CD8-positive, alpha-beta memory T cell (primary cell): ENCODE data around the gene PSMB8. TPM values are rescaled to one million over a fixed set of nuclear protein-coding genes. Genes with fewer than 3 reads are reported as not detected.
"Not testable (repeated sequence)": the region's sequence is repeated elsewhere in the genome, so short reads cannot be mapped to it uniquely, and the experiment has no call there.

ENCODE experiments used
- CTCF ChIA-PET: fragments of 350-600 bp; sonication (Branson Sonifier 250); formaldehyde crosslinking; loops from one replicate; lab custom pipeline; 2021; ENCODE audit warnings: antibody characterized with exemption; lab: Charles Lee
- POLR2A ChIA-PET: fragments of 350-600 bp; sonication (Branson Sonifier 250); formaldehyde crosslinking; loops from one replicate; lab custom pipeline; 2021; ENCODE audit warnings: antibody characterized with exemption; lab: Charles Lee
- DNase-seq, 5 donors: peaks; one replicate each; pipeline versions ENCODE4 v3.0.0 to v3.0.0-alpha.2; 2020 to 2022; ENCODE audit warnings: mixed read lengths in 1 of 5
- H3K27ac ChIP-seq: one replicate; pipeline ENCODE4 v1.7.0; 2013; ENCODE audit warnings: low read depth, mild to moderate bottlenecking, low read length, moderate library complexity
- H3K27me3 ChIP-seq: 2 replicates; pipeline ENCODE4 v1.7.0; 2013; ENCODE audit warnings: low read length, mild to moderate bottlenecking; ENCODE audit not compliant: insufficient read depth, poor library complexity, severe bottlenecking
- H3K36me3 ChIP-seq: 2 replicates; pipeline ENCODE4 v1.7.0; 2013; ENCODE audit warnings: mild to moderate bottlenecking, low read length, moderate library complexity; ENCODE audit not compliant: insufficient read depth
- H3K4me1 ChIP-seq: 2 replicates; pipeline ENCODE4 v1.7.0; 2013; ENCODE audit warnings: mild to moderate bottlenecking, low read length, moderate library complexity; ENCODE audit not compliant: insufficient read depth
- H3K4me3 ChIP-seq: 2 replicates; pipeline ENCODE4 v1.7.0; 2013; ENCODE audit warnings: mild to moderate bottlenecking, low read length
- H3K9me3 ChIP-seq: 2 replicates; pipeline ENCODE4 v1.7.0; 2013; ENCODE audit warnings: mild to moderate bottlenecking, low read length
- H3K27ac Mint-ChIP-seq, 8 donors: one replicate each; pipeline ENCODE4 v1.8.0; 2020 to 2021; ENCODE audit warnings: mixed read lengths in 8 of 8, mild to moderate bottlenecking in 6 of 8, inconsistent platforms in 3 of 8, moderate library complexity in 3 of 8
- H3K27me3 Mint-ChIP-seq, 2 donors: one replicate each; pipeline ENCODE4 v1.8.0; 2020 to 2021; ENCODE audit warnings: mixed read lengths in 2 of 2, mild to moderate bottlenecking in 1 of 2, moderate library complexity in 1 of 2
- H3K36me3 Mint-ChIP-seq, 3 donors: one replicate each; pipeline ENCODE4 v1.8.0; 2020 to 2021; ENCODE audit warnings: mixed read lengths in 3 of 3, inconsistent platforms in 1 of 3, mild to moderate bottlenecking in 1 of 3
- H3K4me1 Mint-ChIP-seq, 3 donors: one replicate each; pipeline ENCODE4 v1.8.0; 2020 to 2021; ENCODE audit warnings: mixed read lengths in 3 of 3, inconsistent platforms in 1 of 3, mild to moderate bottlenecking in 1 of 3
- H3K4me3 Mint-ChIP-seq, 7 donors: one replicate each; pipeline ENCODE4 v1.8.0; 2020 to 2021; ENCODE audit warnings: mixed read lengths in 7 of 7, mild to moderate bottlenecking in 6 of 7, moderate library complexity in 4 of 7, inconsistent platforms in 2 of 7
- H3K9me3 Mint-ChIP-seq, 5 donors: one replicate each; pipeline ENCODE4 v1.8.0; 2020 to 2022; ENCODE audit warnings: mixed read lengths in 5 of 5, mild to moderate bottlenecking in 3 of 5, moderate library complexity in 2 of 5, inconsistent platforms in 1 of 5
- polyA plus RNA-seq: library from polyadenylated mRNA; unstranded; fragments of 300-500 nt; fragmentation: Illumina TruSeq; gene quantifications from one replicate; pipeline ENCODE4 v1.2.3, GENCODE V29; 2021
- total RNA-seq, 2 experiments: library from RNA; stranded (reverse); gene quantifications; one replicate each; pipeline ENCODE4 v1.2.3, GENCODE V29; 2021

PSMB8 gene
- total and polyA plus RNA-seq, 3 experiments from 2014 or later: 311 to 422 (median 326) TPM

DNA sequence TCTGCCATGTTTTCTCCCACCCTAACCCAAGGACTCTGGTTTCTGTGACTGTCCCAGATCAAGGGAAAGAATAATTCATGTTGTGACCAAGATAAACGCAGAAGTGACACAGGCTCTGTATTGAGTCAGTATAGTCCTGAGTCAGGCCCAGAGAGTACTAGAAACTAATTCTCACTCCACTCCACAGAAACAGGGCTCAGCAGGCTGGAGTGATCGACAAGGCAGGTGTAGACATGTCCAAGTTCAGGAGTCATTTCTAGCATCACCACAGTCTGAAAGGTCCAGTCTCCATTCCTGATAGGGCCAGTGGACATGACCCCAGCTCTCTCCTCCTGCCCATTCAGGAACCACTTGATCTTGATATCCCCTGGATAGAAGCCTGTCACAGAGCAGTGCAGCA lies 29.7 kb downstream of the PSMB8 start:
- H3K27ac ChIP-seq: no peak overlapping the region
- no peaks in the 10 kb centered on the region for H3K9me3 ChIP-seq
- H3K4me3 ChIP-seq: no peak overlapping the region
- Mint-ChIP-seq H3K9me3 (no peaks in the 10 kb centered on the region), H3K4me3 (no peak overlapping the region), H3K27ac (no peak overlapping the region), H3K27me3 (peaks cover 0 to 7% of the 10 kb centered on the region in 2 donors), H3K4me1 (peaks cover 0 to 5% (median 0%) of the 10 kb centered on the region in 3 donors), H3K36me3 (peaks cover 0 to 6% (median 0%) of the 10 kb centered on the region in 3 donors)
- H3K36me3 ChIP-seq: no peaks in the 10 kb centered on the region
- DNase-seq: no peak
- POLR2A ChIA-PET: no interaction called here
- no peaks in the 10 kb centered on the region for H3K27me3 ChIP-seq
- H3K4me1 ChIP-seq: no peaks in the 10 kb centered on the region
- CTCF ChIA-PET: interaction anchor here (1.2 to 1.4 kb wide), 2 partner anchors 16 to 170 kb away, joined by 3 to 5 read pairs; no protein-coding TSS in a partner anchor

DNA sequence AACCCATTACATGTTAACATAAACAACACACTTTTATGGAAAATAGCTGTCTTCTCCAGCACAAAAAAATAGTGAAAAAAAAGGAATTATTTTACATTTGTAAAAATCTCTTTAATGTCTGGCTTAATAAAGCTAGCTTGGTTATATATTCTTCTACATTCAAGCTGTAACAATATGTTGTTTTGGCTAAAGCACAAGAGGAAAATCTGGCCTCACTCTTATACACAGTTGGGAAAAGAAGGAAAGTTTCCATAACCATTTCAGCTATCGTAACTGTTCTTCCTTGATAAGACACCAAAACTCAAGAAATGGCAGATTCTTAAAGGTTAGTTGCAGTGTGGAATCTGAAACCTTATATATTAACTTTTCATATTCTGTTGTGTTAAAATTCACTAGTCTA lies 34.7 kb downstream of the PSMB8 start:
- DNase-seq: no peak
- H3K27me3 ChIP-seq: no peaks in the 10 kb centered on the region
- H3K4me1 Mint-ChIP-seq: no peaks in the 10 kb centered on the region
- no peak overlapping the region for H3K4me3 Mint-ChIP-seq
- H3K9me3 ChIP-seq: no peaks in the 10 kb centered on the region
- no peak overlapping the region for H3K27ac ChIP-seq
- H3K27ac Mint-ChIP-seq: no peak overlapping the region
- H3K4me1 ChIP-seq: no peaks in the 10 kb centered on the region
- ChIA-PET POLR2A (no interaction called here), CTCF (interaction anchor here (0.7 kb wide), 1 partner anchor 396 kb away, joined by 3 read pairs; no protein-coding TSS in a partner anchor)
- H3K9me3 Mint-ChIP-seq: no peaks in the 10 kb centered on the region
- H3K36me3 Mint-ChIP-seq: peaks cover 0 to 6% (median 5%) of the 10 kb centered on the region in 3 donors
- no peaks in the 10 kb centered on the region for H3K36me3 ChIP-seq
- H3K4me3 ChIP-seq: no peak overlapping the region
- peaks cover 16 to 43% of the 10 kb centered on the region in 2 donors for H3K27me3 Mint-ChIP-seq

- CTCF ChIA-PET: no interaction called here
- H3K4me3 ChIP-seq: no peak overlapping the region
- Mint-ChIP-seq H3K4me3 (no peak overlapping the region), H3K36me3 (peaks cover 0 to 5% (median 0%) of the 10 kb centered on the region in 3 donors), H3K27me3 (peaks cover 25 to 59% of the 10 kb centered on the region in 2 donors), H3K27ac (no peak overlapping the region), H3K4me1 (no peaks in the 10 kb centered on the region), H3K9me3 (no peaks in the 10 kb centered on the region)
- no peaks in the 10 kb centered on the region for H3K36me3 ChIP-seq
- DNase-seq: no peak
- no peaks in the 10 kb centered on the region for H3K9me3 ChIP-seq
- H3K4me1 ChIP-seq: no peaks in the 10 kb centered on the region
- no peak overlapping the region for H3K27ac ChIP-seq
- POLR2A ChIA-PET: no interaction called here
- no peaks in the 10 kb centered on the region for H3K27me3 ChIP-seq
These were observed 36.7 kb downstream of the PSMB8 start for GRCh38 chr6:32807020-32807580.

DNA sequence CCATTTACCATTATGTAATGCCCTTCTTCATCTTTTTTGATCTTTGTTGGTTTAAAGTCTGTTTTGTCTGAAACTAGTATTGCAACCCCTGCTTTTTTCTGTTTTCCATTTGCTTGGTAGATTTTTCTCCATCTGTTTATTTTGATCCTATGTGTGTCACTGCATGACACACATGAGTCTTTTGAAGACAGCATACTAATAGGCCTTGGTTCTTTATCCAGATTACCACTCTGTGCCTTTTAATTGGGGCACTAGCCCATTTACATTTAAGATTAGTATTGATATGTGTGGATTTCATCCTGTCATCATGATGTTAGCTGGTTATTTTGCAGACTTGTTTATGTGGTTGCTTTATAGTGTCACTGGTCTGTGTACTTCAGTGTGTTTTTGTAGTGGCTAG lies 38.4 kb downstream of the PSMB8 start:
- CTCF ChIA-PET: interaction anchor here (1.5 kb wide), 1 partner anchor 52 kb away, joined by 3 read pairs; no protein-coding TSS in a partner anchor
- H3K27ac Mint-ChIP-seq, H3K27ac ChIP-seq, H3K36me3 ChIP-seq, H3K9me3 Mint-ChIP-seq, H3K4me3 Mint-ChIP-seq, H3K27me3 ChIP-seq, H3K4me1 ChIP-seq, H3K36me3 Mint-ChIP-seq, DNase-seq, H3K4me1 Mint-ChIP-seq, POLR2A ChIA-PET, H3K4me3 ChIP-seq, H3K9me3 ChIP-seq: not testable (repeated sequence)
- H3K27me3 Mint-ChIP-seq: peaks cover 25 to 72% of the 10 kb centered on the region in 2 donors

DNA sequence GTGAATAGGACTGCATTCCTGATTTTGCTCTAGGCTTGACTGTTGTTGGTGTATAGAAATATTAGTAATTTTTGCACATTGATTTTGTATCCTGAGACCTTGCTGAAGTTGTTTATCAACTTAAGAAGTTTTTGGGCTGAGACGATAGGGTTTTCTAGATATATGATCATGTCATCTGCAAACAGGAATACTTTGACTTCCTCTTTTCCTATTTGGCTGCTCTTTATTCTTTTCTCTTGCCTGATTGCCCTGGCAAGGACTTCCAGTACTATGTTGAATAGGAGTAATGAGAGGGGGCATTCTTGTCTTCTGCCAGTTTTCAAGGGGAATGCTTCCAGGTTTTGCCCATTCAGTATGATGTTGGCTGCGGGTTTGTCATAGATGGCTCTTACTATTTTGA lies 40.4 kb downstream of the PSMB8 start:
- H3K27ac ChIP-seq: no peak overlapping the region
- no peaks in the 10 kb centered on the region for H3K9me3 ChIP-seq
- Mint-ChIP-seq H3K36me3 (peaks cover 0 to 4% (median 0%) of the 10 kb centered on the region in 3 donors), H3K9me3 (peaks cover 0 to 8% (median 7%) of the 10 kb centered on the region in 5 donors), H3K27me3 (peaks cover 25 to 76% of the 10 kb centered on the region in 2 donors), H3K27ac (no peak overlapping the region), H3K4me1 (no peaks in the 10 kb centered on the region), H3K4me3 (no peak overlapping the region)
- no peaks in the 10 kb centered on the region for H3K36me3 ChIP-seq
- no peak overlapping the region for H3K4me3 ChIP-seq
- ChIA-PET POLR2A (no interaction called here), CTCF (no interaction called here)
- no peak for DNase-seq
- H3K27me3 ChIP-seq: no peaks in the 10 kb centered on the region
- H3K4me1 ChIP-seq: no peaks in the 10 kb centered on the region

DNA sequence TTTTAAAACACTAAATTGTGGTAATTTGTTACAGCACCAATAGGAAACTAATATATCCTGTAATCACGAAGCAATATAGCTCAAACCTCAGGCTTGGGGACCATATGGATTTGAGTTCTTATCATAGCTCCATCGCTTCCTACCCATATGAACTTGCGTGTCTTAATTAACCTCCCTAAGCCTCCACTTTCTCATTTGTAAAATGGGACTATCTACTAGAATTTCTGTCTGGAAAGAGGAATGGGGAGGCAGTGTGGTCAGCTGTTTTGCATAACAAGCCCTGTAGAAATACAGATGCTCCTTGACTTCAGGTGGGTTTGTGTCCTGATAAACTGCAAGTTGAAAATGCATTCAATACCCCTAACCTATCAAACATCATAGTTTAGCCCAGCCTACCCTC lies 44.1 kb downstream of the PSMB8 start:
- no peaks in the 10 kb centered on the region for H3K36me3 ChIP-seq
- H3K27ac ChIP-seq: no peak overlapping the region
- no peaks in the 10 kb centered on the region for H3K36me3 Mint-ChIP-seq
- no peak overlapping the region for H3K4me3 ChIP-seq
- no peak overlapping the region for H3K4me3 Mint-ChIP-seq
- H3K4me1 Mint-ChIP-seq: peaks cover 10 to 11% (median 10%) of the 10 kb centered on the region in 3 donors
- ChIA-PET CTCF (interaction anchor here (1.1 to 2.4 kb wide), 2 partner anchors 39 to 386 kb away, joined by 3 to 10 read pairs; partner anchors contain the start of gene TAP2), POLR2A (no interaction called here)
- H3K4me1 ChIP-seq: peaks cover 8% of the 10 kb centered on the region
- DNase-seq: no peak
- H3K27ac Mint-ChIP-seq: no peak overlapping the region
- H3K9me3 ChIP-seq: no peaks in the 10 kb centered on the region
- no peaks in the 10 kb centered on the region for H3K27me3 ChIP-seq
- H3K27me3 Mint-ChIP-seq: peaks cover 29 to 75% of the 10 kb centered on the region in 2 donors
- peaks cover 0 to 10% (median 7%) of the 10 kb centered on the region in 5 donors for H3K9me3 Mint-ChIP-seq

DNA sequence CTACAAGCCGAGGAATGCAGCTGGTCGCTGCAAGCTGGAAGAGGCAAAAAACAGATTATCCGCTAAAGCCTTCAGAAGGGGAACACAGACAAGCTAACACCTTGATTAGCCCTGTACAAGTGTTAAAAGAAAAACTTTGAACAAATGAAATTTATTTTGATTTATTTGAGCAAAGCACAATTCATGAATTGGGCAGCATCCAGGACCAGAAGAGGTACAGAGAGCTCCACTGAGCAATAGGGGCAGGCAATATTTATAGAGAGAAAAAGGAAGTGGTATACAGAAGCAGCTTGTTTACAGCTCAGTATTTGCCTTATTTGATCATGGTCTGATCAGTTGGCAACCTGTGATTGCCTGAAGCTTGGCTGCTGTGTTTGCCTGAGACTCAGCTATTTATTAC lies 44.7 kb downstream of the PSMB8 start:
- no peak for DNase-seq
- Histone ChIP-seq H3K9me3 (no peaks in the 10 kb centered on the region), H3K36me3 (no peaks in the 10 kb centered on the region), H3K4me1 (peaks cover 8% of the 10 kb centered on the region), H3K27me3 (no peaks in the 10 kb centered on the region), H3K4me3 (no peak overlapping the region), H3K27ac (no peak overlapping the region)
- peaks cover 10 to 11% (median 10%) of the 10 kb centered on the region in 3 donors for H3K4me1 Mint-ChIP-seq
- ChIA-PET POLR2A (no interaction called here), CTCF (interaction anchor here (1.1 to 2.4 kb wide), 3 partner anchors 39 to 386 kb away, joined by 3 to 10 read pairs (median 8); partner anchors contain the start of gene TAP2)
- no peaks in the 10 kb centered on the region for H3K36me3 Mint-ChIP-seq
- H3K27ac Mint-ChIP-seq: no peak overlapping the region
- H3K4me3 Mint-ChIP-seq: no peak overlapping the region
- H3K9me3 Mint-ChIP-seq: peaks cover 0 to 10% (median 7%) of the 10 kb centered on the region in 5 donors
- H3K27me3 Mint-ChIP-seq: peaks cover 24 to 75% of the 10 kb centered on the region in 2 donors
